ENCODE data around the gene FHIT. TPM values are rescaled to one million over a fixed set of nuclear protein-coding genes. Genes with fewer than 3 reads are reported as not detected.

FHIT gene
- total RNA-seq, 1 donor from 2014 or later: 11.7 TPM

GRCh38 chr3:59877263-59878037 lies 1373.8 kb downstream of the FHIT start:
- Mint-ChIP-seq H3K4me3 (no peak overlapping the region), H3K9me3 (peaks cover 4% of the 10 kb centered on the region), H3K27me3 (peaks cover 70% of the 10 kb centered on the region), H3K27ac (no peak overlapping the region), H3K36me3 (no peaks in the 10 kb centered on the region), H3K4me1 (ENCODE audit: unreplicated experiment) (peaks cover 27% of the 10 kb centered on the region)
- TF ChIP-seq, protein P1, sequence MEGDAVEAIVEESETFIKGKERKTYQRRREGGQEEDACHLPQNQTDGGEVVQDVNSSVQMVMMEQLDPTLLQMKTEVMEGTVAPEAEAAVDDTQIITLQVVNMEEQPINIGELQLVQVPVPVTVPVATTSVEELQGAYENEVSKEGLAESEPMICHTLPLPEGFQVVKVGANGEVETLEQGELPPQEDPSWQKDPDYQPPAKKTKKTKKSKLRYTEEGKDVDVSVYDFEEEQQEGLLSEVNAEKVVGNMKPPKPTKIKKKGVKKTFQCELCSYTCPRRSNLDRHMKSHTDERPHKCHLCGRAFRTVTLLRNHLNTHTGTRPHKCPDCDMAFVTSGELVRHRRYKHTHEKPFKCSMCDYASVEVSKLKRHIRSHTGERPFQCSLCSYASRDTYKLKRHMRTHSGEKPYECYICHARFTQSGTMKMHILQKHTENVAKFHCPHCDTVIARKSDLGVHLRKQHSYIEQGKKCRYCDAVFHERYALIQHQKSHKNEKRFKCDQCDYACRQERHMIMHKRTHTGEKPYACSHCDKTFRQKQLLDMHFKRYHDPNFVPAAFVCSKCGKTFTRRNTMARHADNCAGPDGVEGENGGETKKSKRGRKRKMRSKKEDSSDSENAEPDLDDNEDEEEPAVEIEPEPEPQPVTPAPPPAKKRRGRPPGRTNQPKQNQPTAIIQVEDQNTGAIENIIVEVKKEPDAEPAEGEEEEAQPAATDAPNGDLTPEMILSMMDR (conservative IDR thresholded peaks at IDR 0.05): no peak
- DNase-seq (ENCODE audit: extremely low spot score, unreplicated experiment): no peak

DNA sequence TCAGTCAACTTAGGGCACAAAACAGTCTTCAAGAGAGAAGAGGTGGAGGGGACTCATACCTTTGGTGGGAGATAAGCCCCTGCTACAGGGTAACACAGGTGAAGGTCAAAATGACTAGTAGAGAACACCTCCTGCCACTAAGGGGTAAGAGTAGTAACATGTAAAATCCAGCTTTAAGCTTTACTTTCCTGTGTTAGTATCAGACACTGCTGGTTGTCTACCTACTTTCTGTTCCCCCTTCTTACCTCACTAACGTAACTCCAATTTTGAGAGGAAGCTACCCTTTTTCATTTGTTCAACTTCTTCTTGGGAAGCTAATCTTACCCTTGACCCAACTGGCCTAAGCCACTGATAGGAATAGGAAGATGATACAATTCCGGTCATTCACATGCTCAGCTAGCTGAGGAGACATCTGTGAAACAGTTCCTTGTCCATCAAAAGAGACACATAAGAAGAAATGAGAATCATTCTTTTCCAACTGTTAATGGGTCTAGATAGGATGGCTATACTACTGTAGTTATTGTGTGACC lies 1374.7 kb downstream of the FHIT start:
- no peaks in the 10 kb centered on the region for H3K36me3 Mint-ChIP-seq
- peaks cover 27% of the 10 kb centered on the region for H3K4me1 Mint-ChIP-seq (ENCODE audit: unreplicated experiment)
- peaks cover 72% of the 10 kb centered on the region for H3K27me3 Mint-ChIP-seq
- H3K27ac Mint-ChIP-seq: no peak overlapping the region
- no peak for DNase-seq (ENCODE audit: extremely low spot score, unreplicated experiment)
- TF ChIP-seq, protein P1 (conservative IDR thresholded peaks at IDR 0.05): no peak
- no peak overlapping the region for H3K4me3 Mint-ChIP-seq
- peaks cover 4% of the 10 kb centered on the region for H3K9me3 Mint-ChIP-seq

DNA sequence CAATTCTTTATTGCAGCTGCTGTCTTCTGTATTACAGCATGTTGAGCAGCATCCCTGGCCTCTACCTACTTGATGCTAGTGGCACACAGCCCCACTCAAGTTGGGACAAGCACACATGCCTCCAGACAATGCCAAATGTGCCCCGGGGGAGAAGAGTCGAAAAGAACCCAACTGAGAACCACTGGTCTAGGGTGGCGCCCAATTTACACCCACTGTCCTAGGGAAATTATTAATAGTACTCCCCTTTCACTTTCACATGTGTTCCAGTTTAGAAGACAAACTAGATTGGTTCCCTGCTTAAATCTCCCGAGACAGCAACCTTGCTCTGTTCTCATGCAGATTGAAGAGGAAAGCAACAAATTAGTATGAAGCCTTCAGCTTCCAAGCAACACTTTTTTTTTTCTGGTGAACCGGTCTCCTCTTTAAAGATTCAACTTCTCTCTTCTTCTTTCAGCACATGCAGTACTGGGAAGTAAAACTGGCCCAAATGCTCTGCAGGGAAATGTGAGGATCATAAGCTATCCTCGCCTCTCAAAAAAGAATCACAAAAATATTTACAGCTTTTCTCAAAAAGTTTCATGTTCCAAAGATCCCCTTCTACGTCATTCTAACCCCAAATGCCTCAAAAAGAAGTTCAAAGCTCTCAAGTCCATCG lies 1377.5 kb downstream of the FHIT start:
- no peak overlapping the region for H3K4me3 Mint-ChIP-seq
- no peaks in the 10 kb centered on the region for H3K36me3 Mint-ChIP-seq
- no peak for DNase-seq (ENCODE audit: extremely low spot score, unreplicated experiment)
- H3K4me1 Mint-ChIP-seq (ENCODE audit: unreplicated experiment): peaks cover 15% of the 10 kb centered on the region
- no peak overlapping the region for H3K27ac Mint-ChIP-seq
- H3K9me3 Mint-ChIP-seq: no peaks in the 10 kb centered on the region
- H3K27me3 Mint-ChIP-seq: peaks cover 67% of the 10 kb centered on the region
- TF ChIP-seq, protein P1 (conservative IDR thresholded peaks at IDR 0.05): no peak

- no peak overlapping the region for H3K27ac Mint-ChIP-seq
- no peak for DNase-seq (ENCODE audit: extremely low spot score, unreplicated experiment)
- H3K4me3 Mint-ChIP-seq: no peak overlapping the region
- no peaks in the 10 kb centered on the region for H3K9me3 Mint-ChIP-seq
- peaks cover 59% of the 10 kb centered on the region for H3K27me3 Mint-ChIP-seq
- TF ChIP-seq, protein P1 (conservative IDR thresholded peaks at IDR 0.05): no peak
- peaks cover 6% of the 10 kb centered on the region for H3K4me1 Mint-ChIP-seq (ENCODE audit: unreplicated experiment)
- no peaks in the 10 kb centered on the region for H3K36me3 Mint-ChIP-seq
These were observed 1379.1 kb downstream of the FHIT start for GRCh38 chr3:59872128-59872527.

DNA sequence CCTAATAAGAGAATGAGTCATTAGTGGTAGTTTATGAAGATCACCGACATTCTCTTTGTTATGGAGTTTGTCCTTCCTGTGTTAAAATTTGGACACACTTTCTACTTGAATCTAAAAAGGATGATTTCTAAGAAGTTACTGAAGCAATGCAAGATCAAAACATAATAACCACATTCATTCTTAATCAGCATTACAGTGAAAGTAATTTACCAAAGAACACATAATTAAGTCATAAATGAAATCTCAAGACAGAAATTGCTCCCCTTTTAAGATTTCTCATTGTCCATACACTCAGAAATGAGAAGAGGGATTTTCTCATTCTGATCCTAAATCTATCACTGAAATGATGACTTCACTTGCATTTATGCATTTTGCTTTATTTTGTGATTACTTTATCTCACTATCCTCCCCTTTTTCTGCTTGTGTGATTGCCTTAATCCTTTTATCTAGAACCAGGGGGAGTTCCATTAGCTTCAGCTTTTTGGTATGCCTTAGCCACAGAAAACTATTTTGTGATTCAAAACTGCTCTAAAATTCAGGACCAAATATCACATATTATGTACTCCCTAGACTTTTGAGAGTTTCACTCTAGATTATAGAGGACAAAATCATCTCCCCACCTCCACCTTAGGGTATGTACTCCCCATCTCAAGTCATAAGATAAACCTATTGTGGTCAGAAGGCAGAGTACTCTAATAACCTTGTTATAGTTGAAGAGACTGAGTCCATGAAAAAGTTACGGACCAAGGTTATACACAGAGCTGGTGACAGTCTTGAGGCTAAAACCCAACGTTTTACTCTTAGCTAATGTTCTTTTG lies 1383.9 kb downstream of the FHIT start:
- Mint-ChIP-seq H3K4me3 (no peak overlapping the region), H3K4me1 (ENCODE audit: unreplicated experiment) (no peaks in the 10 kb centered on the region), H3K27ac (no peak overlapping the region), H3K27me3 (peaks cover 41% of the 10 kb centered on the region), H3K36me3 (no peaks in the 10 kb centered on the region), H3K9me3 (peaks cover 8% of the 10 kb centered on the region)
- DNase-seq (ENCODE audit: extremely low spot score, unreplicated experiment): no peak
- TF ChIP-seq, protein P1 (conservative IDR thresholded peaks at IDR 0.05): no peak
